GM18520 (cell line): Measurements from ENCODE around the gene NIN.

Experiments used
- ATAC-seq: cut with Tn5 transposase; IDR thresholded peaks from one replicate; pipeline ENCODE4 v1.9.1; 2021; ENCODE audit not compliant: unreplicated experiment

The NIN gene

DNA sequence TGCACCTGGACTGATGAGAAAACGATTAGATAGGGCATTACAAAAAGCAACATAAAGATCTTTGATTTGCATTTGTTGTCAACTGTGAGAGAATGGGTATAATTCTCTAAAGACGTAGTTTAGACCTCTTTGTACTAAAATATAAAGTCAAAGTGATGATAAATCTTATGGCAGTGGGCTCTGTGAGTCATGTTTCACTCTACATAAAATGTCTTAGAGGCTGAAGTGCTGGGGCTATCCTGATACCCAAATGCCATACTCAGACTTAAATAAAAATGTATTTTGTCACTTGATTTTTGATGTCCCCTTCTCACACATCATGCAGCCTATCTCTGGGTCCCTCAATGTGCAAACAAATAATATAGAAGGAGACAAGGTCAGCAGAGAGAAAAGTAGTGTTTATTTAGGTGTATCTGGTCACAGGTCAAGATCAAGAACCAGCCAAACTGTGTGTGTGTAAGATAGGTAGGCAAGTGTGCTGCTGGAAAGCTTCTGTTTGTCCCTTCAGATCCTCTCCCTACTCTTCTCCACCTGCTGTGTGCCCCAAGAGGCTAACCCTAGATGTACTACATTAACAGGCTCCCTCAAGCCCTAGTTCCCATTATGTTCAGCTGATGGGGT is 7.0 kb upstream of the NIN start:
- ATAC-seq: no peak

DNA sequence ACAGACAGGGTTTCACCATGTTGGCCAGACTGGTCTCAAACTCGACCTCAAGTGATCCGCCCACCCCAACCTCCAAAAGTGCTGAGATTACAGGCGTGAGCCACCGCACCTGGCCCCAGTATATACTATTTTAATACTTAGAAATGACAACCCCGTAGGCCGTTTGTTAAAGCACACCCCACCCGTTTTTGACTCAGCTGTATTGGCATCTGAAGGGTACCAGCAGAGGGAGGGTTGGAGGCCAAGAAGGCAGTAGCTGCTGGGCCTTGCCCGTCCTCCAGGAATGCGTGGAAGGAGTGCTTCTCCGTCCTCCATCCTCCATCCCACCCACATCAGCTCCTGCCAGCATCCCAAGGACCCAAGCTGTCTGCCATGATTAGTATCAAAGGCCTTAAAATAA is 6.3 kb upstream of the NIN start:
- no peak for ATAC-seq

DNA sequence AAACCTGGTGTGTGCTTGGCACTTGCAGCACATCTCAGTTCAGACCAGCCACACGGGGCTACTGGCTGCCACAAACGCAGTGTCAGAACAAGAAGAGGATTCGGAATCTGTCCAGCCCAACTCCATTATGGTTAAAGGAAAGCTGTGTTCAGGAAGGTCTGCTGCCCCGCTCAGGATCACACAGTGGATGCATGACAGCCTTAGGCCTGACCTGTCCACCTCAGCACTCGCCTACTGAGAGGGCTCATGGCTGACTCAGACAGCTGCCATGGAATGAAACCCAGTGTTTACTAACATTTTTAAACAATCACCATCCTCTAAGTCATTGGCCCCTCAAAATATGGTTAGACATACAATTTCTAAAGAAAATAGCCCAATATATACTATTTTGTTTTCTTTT is 5.6 kb upstream of the NIN start:
- ATAC-seq: no peak

DNA sequence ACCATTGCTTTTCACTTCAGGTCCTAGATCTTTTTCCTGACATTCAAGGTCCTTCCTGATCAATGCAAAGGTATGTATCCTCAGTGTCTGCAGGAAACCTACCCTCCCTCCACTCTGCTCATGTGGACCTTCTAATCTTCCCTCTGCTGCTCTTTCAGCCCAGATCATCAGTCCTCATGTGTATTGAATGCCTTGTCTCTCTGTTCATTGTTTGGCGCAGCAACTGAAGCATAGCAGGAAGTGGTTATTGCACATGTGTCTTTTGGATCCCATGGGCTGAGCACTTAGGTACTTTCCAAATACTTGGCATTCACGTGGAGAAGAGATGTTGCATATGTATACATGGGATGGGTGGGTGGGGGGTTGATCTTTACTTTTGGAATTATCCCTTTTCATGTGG is 4.3 kb upstream of the NIN start:
- ATAC-seq: no peak

DNA sequence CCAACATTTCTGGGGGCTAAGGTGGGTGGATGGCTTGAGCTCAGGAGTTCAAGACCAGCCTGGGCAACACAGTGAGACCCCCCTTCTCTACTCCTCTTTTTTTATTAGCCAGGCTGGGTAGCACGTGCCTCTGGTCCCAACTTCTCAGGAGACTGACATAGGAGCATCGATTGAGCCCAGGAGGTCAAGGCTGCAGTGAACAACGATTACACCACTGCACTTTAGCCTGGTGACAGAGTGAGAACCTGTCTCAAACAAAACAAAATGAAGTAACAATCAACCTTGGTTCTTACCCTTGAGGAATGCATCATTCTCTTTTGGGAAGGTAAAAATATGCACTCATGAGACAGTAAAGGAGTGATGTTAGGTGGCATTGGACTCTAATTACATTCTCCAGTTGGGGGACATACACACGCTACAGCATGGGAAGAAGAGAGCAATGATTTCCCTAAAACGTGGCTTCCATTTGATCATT is 3.9 kb upstream of the NIN start:
- no peak for ATAC-seq

DNA sequence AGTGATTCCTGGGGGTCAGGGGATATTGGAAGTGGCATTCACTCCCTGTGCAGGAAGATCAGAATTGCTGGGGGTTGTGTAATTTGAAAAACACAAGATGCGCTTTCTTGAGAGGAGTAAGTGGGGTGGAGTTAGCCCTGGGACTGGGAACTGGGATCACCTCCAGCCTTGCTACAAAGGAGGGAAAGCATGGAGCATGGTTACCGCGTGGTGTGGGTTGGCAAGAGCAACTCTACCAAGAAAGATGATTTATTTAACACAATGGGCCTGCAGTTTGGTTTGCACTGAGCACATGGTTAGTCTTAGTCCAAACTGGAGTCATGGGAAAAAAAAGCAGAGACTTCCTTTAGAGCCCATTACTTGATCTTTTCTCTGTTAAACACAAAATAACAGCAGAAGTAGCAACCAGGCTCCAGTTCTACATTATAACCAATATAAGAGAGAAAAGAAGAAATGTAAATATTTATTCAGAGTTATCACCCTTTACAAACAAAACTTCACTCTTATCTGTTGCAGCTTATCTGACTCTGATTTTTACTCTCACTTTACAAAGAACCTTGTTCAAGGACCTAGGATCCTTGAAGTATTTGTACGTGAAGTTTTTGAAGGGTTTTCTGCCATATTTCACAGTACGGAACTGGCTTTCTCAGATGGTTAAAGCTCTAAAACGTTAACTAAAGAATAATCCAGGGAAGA is 2.1 kb upstream of the NIN start:
- no peak for ATAC-seq

DNA sequence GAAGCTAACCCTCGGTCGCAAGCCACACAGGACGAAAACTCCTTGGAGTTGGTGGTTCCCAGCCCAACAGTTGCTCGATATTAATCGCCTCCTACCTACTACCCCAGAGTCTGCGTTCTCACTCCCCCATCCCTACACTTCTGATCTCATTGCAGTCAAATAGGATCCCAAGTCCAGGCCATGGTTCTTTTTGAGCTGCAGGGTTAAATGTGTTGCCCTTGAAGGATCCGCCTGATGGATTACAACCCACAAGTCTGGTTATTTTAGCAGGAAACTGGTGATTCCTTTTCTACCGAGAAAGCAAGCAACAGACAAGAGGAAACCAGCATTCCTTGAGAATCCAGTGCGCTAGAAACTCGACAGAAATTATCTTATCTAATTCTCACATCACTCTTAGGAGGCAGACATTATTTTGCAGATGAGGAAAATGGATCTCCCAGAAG is 785 bp upstream of the NIN start:
- ATAC-seq: no peak

DNA sequence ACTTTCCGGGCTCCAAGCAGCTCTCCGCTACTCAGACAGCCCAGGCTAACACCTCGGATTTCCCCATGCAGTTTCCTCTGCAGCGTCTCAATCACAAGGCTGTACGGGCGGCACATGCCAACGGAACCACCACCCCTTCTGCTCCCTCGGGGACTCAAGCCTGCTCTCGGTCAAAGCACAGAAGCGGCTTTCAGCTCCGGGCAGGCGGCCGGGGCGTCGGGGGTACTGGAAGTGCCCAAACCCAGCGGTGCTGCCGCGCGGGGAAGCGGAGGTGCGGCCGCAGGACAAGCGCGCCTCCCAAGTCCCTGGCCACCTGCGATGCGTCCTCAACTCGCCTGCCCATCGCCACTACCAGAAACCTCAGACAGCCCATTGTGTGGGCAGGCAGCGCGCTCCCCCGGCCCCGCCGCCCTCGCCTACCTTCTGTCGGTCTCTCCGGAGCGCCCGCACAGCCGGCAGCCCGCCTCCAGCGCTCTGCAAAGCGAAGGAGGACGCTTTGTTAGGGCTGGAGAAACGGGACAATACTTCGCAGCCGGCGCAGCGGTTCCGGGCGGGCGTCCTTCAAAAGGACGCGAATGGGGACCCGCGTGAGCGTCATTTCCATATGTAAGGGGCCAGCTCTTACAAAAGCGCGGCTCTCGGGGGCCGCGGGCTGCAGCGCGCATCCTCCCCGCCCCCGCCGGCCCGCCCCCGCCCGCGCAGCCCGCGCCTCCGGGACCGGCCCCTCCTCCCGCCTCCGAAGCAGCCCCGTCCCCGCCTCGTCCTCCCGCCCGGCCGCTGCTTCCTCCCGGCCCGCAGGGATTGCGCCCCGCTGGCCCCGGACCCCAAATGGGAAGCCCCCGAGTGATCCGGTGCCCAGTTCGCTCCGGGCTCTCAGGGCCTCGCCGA is 674 bp downstream of the NIN start:
- ATAC-seq: peak; percentile 15

DNA sequence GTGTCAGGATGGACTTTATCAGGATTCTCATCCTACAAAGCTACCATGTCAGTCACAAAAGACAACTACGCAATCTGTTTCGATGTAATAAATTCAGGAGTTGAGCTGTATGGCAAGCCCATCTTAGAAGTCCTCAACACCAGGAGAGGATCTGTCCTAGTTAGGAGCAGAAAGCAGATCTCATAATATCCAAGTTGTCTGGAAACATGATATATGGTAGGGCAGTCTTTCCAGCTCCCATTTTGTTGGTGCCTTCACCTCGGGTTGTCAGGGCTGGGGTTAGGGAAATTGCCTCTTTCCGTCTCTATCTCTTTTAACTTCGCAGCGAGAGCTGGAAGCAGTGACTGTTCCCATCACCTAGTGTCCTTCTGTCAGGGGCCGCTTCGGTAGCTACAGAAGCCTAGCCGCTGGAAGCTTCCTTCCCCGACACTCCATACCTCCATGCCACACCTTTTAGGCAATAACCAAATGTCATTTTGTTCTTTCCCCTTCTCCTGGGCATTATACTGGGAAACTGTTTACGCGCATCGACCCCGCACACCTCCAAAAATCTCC is 1.4 kb downstream of the NIN start:
- no peak for ATAC-seq

DNA sequence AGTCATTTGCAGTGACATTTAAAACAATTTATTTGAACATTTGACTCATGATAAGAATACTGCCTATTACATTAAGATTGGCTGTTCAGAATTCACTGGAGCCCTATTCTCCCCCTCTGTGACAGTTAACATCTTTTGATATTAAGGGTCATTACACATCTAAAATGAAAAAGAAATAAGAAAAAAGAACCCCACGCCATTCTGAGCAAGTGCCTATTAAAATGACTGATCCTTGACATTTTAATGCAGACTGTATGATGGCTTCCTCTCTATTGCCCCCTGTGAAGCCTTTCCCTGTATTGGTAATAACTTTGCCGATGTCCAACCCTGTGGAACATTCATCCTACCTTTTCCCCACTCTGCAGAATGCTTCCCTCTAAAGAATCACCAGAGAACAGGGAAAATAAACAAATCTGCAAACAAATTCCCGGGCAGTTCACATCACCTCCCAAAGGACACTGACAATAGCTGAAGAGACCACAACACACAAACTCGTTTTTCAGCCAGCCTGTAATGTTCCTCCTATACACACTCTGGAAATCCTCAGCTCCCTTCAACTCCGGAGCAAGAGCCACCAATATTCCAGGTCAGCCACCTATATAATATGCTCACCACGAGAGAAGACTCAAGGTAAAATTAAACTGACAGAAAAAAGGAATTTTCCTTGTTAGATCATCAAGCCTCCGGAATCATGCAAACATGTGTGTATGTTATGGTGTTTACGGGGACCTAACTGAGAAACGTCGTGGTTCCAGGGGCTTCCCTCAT is 2.1 kb downstream of the NIN start:
- no peak for ATAC-seq

DNA sequence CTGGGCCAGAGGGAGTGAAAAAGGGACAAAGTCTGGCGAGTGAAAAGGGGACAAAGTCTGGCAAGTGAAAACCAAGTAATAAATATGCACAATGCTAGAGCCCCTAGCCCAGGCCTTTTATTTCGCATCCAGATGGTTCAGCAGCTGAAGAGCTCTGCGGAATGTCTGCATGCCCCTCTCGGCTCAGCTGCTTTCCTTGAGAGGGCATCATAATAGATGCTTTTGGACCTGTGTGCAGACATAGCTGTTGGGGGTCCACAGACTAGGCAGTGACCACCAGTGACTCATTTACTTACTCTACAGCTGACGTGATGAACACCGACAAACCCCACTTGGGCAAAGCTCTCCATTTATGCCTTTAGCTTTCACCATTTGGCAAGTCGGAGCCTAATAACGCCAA is 4.3 kb downstream of the NIN start:
- no peak for ATAC-seq

DNA sequence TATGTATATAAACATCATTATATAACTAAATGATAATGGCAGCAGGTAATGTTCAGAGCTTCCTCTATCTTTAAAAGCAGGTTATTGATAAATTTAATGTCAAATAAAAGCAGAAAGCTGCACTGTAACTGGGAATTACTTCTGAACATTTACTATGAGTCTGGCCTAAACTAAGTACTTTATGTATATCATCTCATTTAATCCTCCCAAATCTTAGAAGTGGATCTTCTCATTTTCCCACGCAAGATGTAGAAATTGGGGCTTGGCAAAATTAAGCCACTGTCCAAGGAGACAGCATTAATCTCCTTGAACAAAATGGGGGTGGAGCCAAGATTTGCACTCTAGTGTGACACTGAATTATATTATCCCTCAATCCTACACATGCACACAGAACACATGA is 5.7 kb downstream of the NIN start:
- ATAC-seq: no peak

DNA sequence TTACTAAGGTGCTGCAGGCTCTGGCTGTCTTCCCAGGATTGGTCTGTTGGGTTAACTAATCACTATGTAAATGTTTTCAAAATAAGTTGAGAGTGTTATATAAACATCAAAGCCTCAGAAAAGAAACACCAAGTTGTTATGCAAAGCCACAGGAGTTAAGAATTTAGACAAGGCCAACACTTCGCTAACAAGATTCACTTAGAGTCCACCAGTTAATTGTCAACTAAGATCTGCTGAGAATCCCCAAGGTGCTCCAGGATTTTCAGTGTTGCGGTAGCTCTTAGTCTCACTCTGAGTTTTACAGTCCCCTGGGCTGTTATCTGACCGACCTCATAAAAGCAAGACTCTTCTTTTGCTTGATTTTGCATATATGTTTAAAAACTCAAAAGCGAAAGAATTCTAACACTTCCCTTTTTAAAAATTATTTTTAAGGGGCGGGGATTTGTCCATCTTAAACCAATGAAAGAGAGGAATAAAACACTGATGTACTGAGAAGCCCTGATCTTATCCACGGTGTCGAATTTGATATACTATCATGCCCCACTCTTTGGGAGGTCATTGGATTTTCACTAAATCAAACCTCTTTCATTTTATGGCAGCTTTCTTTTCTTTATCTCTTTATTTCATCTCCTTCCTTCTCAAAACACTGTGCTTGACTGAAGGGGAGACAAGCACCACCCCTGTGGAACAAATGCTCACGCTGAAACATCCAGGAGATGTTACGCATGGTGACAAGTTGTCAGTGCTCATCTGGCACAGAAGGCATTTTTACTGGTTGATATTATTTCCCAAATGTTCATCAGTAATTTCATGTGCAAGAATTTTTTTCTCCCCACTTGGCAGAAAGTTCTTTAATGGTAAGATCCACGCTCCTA is 7.0 kb downstream of the NIN start:
- ATAC-seq: peak; percentile 51

DNA sequence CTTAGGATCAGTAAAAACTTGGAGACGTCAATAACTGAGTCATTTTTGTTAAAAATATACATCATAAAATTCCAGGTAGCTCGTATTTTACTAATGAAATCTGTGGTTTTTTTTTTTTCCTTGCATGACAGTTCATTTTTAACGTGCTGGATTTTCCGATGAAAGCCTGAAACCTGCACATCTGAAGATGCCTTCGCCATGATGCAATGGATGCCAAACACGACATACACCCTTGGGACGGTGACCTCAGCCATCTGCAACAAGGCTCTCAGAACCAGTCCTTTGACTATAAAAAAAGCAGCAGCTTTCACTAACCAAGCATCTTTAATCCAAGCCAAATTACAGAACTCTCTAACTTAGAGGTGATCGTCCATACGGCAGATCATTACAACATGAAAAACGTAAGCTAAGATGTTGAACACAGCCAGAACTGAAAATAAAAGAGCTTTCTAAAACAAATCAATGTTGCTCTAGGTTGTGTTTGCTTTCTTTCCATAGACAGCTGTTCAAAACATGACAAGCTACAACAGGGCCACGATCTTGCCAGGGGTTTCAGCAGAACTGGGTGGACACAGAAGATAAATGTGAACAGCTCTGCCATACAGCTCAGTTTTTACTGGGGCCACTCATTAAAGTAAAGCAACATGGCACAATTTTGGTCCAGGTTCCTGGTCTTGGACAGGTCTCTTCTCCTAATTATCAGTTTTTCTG is 7.8 kb downstream of the NIN start:
- ATAC-seq: peak; percentile 5

DNA sequence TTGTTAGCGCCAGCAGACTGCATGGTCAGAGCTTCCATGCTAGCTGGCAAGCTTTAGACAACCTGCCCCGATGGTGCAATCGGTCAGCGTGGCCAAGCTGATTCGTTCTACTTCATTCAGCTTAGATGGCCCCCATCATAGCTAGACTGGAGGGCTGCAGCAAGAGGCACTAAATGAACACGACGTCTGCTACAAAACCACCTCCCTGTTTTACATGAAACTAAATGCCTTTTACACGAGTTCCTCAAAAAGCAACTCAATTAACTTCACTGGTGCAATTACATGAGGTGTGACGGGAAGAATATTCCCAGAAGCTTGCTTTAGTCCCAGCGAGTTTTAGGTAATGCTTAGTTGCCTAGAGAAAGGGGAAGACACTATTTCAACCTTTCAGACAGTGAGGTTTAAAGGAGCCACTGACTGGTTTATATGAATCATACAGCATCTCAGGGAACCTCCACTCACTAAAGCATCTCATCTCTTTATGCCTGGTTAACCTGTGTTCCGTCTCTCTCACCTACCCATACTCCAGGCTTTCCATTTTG is 8.4 kb downstream of the NIN start:
- ATAC-seq: no peak

DNA sequence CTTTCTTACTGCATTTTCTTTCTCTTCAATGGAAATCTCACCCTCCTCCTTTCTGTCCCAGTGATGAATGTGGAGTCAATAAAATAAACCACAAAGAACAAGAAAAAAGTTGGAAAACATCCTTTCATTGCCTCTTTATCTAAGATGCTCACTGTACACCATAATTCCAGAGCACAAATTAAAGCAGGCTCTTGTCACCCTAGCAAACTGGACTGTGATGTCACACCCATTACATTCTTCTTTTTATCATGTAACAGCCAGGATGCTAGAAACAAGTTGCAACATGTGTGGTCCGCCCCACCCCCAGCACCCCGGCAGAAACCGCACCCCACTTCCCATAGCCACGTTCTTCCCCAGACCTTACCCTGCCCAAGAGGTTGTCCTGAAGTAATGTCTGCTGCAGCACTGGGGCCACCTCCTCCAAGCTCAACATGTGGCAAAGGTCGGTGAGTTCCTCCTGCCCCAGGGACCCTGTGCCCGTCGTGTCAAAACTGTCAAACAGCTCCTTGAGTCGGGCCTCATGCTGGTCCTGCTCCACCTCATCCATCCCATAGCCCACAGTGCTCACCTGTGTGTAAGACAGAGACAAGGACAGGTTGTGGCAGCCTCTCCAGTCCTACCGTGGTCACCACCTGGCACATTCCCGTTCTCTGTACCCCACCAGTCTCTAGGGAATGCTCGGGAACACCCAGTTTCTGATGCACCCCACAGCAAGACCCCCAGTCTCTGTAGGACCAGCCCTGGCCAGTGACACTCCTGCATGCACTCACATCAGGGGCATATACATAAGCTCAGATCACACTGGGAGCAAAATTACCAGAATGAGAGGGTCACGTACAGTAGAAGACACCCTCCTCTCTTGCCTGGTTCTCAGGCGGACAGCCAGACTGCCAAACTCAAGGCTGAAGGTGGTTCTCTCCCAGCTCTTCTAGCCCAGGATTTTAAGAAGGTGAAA is 9.2 kb downstream of the NIN start:
- no peak for ATAC-seq

DNA sequence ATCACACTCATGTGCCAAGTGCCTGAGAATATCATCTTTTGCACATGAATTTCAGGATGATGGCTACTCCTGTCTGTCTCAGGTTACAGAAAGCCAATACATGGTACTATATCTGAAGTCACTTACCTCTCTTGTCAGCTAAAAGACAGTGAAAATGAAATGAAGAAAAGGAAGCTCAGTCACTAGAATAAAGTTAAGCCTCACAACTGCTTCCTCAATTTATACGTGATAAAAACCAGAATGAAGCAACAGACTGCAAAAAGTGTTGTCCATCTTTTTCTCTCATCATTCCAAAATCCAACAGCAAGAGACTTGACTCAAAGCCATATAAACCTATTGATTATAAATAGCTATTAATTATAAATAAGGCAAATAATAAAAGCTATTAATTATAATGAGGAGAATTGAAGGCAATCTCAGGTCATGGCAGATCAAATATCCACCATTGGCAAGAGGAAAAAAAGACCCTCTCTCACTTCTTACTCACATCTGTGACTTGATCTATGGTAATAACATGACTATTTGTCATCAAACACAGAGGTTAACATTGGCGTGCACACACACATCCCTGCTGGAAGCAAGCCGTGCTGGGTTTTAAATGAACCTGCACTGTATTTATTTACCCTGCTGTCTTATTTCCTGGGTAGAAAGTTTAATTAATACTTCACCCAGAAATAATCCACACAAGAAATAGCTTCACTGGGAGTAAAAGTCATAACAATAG is 10.0 kb downstream of the NIN start:
- no peak for ATAC-seq
